GM19397 (cell line): ENCODE results near the gene PFDN6.

Experiments
- ATAC-seq: cut with Tn5 transposase; IDR thresholded peaks from one replicate; pipeline ENCODE4 v1.9.1; 2021; ENCODE audit warnings: mild to moderate bottlenecking, moderate library complexity; ENCODE audit not compliant: unreplicated experiment

PFDN6 gene

DNA sequence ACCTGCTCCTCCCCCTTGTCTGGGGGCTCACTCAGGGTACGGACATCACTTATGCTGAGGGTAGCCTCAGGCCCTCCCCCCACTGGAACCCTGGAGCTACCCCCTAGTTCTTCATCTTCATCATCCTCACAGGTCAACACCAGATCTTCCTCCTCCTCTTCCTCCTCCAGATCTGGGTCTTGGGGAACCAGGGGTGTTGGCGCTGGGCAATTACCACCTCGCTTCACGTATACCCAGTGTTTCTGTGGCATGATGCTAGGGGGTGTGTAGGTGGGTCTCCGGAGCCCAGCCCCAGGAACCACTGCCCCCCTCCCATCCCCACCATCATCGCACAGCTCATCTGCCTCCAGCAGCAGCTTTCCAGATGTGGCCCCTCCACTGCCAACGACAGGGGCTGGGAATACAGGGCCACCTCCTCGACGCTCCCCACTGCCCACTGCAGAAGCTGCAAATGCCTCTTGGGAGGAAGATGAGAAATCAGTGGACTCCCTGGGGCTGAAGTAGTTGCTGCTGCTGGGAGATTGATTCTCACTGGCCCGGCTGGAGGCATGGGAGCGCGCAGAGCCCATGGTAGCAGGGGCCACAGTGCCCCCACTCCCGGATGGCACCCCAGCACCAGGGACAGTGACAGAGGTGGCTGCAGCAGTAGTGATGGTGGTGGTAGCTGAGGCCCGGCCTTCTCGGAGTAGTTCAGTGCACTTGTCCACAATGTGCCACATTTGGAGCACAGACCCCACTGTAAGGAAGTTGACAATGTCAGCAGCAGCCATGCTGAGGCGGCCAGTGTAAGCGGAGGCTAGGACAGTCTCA is 26.6 kb downstream of the PFDN6 start:
- ATAC-seq: no peak

- ATAC-seq: no peak
Observed at GRCh38 chr6:33316603-33317418, 27.4 kb downstream of the PFDN6 start.

- ATAC-seq: no peak
Observed at GRCh38 chr6:33317419-33317668, 27.9 kb downstream of the PFDN6 start.

DNA sequence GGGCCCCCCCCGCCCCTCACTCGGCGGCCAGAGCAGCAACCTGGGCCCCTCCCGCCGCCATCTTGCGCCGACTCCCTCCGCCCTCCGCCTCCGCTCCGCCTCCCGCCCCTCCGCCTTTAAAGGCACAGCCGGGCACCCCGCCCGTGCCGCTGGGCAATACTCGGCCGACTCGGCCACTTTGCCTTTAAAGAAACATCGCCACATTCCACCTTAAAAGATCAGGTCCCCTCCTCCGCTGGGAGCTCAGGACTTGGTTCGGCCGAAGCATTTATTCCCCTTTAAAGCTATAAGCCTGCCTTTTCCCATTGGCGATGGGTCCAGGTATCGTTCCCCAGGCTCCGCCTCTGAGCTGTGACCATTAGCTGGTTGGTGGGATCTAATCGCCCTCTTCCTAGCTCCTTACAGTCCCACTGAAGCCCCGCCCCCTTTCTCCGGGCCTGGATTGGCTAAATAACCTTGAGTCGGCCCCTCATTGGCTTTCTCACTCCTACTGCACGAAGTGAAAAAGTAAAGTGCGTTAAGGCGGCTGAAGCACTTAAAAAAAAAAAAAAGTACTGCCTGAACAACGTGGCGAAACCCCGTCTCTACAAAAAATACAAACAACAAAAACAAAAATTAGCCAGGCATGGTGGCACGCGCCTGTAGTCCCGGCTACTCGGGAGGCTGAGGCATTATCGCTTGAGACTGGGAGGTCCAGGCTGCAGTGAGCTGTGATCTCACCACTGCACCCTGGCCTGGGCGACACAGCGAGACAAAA is 28.4 kb downstream of the PFDN6 start, which contains the start of gene ZBTB22:
ZBTB22 (minus strand) TSS at position 76 of the 757 bp plus-strand sequence. CDS start 828 bp downstream, outside the sequence.
- peak; percentile 49 for ATAC-seq

- no peak for ATAC-seq
Observed at GRCh38 chr6:33318426-33319073, 29.1 kb downstream of the PFDN6 start.

DNA sequence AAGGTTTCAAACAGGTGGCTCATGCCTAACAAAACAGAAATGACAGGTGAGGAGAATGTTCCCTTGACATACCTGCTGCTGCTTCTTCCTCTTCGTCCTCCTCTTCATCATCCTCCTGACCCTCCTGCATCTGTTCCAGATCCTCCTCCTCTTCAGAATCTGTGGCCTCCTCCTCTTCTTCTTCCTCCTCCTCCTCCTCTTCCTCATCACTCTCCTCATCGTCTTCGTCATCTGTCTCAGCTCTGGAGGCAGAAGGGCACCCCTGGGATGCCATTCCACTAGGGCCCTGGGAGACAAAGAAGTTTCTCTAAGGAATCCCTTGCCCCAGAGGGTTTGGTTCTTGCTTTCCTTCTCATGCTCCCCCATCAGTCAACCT is 30.5 kb downstream of the PFDN6 start:
- ATAC-seq: no peak

DNA sequence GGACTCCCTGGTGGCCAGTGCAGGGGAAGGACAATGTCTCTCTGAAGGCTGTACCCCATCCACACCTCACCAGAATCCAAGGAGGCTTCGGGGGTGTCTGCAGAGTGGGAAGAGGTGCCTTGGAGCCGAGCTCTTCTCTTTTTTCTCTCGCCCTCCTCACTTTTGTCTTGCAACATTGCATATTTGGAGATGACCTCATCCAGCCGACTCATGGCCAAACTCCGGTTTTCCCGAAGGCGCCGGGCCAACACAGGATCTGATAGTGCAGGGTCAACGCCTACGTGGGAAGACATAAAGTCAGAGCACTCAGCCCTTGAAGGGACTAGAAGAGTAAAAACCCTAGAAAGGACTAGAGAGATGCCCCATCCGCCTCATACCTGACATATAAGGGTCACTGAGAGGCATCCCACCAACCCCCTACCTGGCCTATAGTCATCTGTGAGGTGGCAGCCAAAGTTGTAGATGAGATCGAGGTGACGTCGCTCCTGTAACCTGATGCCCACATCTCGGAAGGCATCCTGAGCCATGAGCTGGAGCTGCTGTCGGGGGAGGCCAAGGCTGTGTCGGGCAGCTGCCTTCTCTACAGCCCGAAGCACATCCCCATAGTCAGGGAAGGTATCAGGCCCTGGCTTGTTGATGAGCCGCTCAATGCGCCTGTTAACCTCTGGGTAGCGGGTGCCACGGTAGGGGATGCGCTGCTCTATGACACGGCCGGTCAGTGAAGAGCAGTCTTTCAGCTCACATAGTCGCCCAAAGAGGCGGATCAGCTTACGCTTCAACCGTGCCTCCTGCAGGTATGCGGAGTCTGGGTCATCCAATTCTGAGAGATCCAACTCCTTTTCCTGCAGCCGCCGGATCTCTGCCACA is 31.1 kb downstream of the PFDN6 start:
- ATAC-seq: no peak

GRCh38 chr6:33321227-33321626 is 31.8 kb downstream of the PFDN6 start:
- no peak for ATAC-seq

DNA sequence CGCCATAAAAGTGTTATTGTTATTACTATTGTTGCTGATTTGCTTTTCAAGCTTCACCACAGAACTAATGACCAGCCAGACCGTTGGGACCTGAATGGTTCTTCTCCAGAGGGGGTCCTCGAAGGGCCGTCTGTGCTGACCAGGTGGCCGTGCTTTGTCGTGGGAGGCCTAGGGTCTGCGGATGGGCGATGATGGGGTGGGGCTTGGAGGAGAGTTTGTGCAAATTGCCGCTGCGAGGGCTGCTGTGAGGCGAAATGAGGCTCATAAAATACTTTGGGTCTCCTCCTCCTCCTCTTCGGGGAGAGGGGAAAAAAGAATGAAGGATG is 34.2 kb downstream of the PFDN6 start:
- peak; percentile 1 for ATAC-seq

GRCh38 chr6:33324125-33324524 is 34.7 kb downstream of the PFDN6 start:
- ATAC-seq: no peak

GRCh38 chr6:33329058-33329457 is 39.7 kb downstream of the PFDN6 start:
- no peak for ATAC-seq

DNA sequence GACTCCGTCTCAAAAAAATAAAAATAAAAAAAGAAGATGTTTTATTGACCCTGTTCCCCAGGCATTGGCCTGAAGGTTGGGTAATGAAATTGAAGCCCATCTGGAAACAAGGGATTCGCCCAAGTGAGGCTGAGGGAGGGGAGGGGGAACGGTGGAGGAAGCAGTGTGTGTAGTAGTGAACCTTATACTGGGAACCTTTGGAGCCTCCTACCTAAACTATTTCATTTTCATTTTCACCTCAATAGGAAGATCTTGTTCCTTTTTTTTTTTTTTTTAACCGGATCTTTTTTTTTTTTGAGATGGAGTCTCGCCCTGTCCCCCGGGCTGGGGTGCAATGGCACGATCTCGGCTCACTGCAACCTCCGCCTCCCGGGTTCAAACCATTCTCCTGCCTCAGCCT is 41.3 kb downstream of the PFDN6 start:
- no peak for ATAC-seq

DNA sequence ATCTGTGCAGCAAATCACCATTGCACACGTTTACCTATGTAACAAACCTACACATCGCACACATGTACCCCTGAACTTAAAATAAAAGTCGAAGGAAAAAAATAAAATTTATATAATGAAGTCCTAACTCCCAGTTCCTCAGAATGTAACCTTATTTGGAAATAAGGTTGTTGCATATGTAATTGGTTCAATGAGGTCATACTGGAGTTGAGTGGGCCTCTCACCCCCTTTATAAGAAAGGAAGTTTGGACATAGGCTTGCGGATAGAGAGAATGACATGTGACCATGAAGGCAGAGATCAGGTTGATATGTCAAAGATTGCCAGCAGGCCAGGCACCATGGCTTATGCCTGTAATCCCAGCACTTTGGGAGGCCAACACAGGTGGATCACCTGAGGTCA is 44.3 kb downstream of the PFDN6 start:
- no peak for ATAC-seq

DNA sequence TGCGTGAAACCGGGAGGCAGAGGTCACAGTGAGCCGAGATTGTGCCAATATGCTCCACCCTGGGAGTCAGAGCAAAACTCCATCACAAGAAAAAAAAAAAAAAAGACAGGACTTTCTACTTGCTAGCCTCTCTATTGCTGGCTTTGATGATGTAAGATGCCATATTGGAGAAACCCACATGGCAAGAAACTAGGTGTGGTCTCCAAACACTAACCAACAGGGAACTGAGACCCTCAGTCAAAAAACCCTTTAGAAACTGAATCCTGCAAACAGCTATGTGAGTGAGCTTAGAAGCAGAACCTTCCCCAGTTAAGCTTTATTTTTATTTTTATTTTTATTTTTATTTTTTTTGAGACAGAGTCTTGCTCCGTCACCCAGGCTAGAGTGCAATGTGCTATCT is 46.5 kb downstream of the PFDN6 start:
- no peak for ATAC-seq

DNA sequence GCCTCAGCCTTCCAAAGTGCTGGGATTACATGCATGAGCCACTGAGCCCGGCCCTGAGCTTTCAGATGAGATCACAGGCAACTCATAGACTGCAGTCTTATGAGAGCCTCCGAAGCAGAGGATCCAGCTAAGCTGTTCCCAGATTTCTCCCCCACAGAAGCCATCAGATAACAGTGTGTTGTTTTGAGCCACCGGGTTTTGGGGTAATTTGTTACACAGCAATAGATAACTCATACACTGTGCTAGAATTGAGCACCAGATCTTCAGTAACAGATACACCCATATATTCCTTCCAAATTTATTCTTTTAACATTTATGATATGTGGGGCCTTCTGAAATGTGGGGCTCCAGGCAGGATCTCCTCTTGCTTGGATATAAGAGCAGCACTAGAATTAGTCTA is 47.1 kb downstream of the PFDN6 start:
- no peak for ATAC-seq

- no peak for ATAC-seq
Observed at GRCh38 chr6:33339193-33339592, 49.8 kb downstream of the PFDN6 start.
